Stomach (tissue), 4 donors: ENCODE results near the gene TMEM30A.

Experiments
- CTCF ChIP-seq, 7 experiments: fragments of 450-650 bp in 4 of 7; fragments of 200-600 bp in 3 of 7; sonication (generic) in 3 of 7; IDR thresholded peaks; one replicate each; pipeline ENCODE4 v1.5.1; 2016 to 2019; ENCODE audit warnings: antibody characterized with exemption in 7 of 7, control low read depth in 2 of 7, mild to moderate bottlenecking in 1 of 7
- EP300 ChIP-seq: sonication (generic); formaldehyde crosslinking; IDR thresholded peaks from one replicate; pipeline ENCODE4 v1.6.1; 2017; ENCODE audit warnings: antibody characterized with exemption
- POLR2A ChIP-seq, 4 donors: fragments of 450-650 bp; IDR thresholded peaks; one replicate each; pipeline ENCODE4 v1.6.1; 2016; ENCODE audit warnings: antibody characterized with exemption in 4 of 4, control low read depth in 2 of 4, mild to moderate bottlenecking in 1 of 4, moderate library complexity in 1 of 4
- POLR2AphosphoS5 ChIP-seq, 3 donors: sonication (generic); formaldehyde crosslinking; IDR thresholded peaks; one replicate each; pipeline ENCODE4 v1.6.1; 2016; ENCODE audit warnings: antibody characterized with exemption in 3 of 3

- TF ChIP-seq POLR2A (IDR thresholded peaks at IDR 0.05) (no peak), CTCF (IDR thresholded peaks at IDR 0.05) (no peak), POLR2AphosphoS5 (IDR thresholded peaks at IDR 0.05) (no peak), EP300 (no peak)
These were observed 1.9 kb downstream of the TMEM30A start for GRCh38 chr6:75282706-75283105.
